ENCODE results near the gene FBXO41.
A peak's percentile ranks its signal among the peaks of the same experiment; 100 is the strongest.

DNA sequence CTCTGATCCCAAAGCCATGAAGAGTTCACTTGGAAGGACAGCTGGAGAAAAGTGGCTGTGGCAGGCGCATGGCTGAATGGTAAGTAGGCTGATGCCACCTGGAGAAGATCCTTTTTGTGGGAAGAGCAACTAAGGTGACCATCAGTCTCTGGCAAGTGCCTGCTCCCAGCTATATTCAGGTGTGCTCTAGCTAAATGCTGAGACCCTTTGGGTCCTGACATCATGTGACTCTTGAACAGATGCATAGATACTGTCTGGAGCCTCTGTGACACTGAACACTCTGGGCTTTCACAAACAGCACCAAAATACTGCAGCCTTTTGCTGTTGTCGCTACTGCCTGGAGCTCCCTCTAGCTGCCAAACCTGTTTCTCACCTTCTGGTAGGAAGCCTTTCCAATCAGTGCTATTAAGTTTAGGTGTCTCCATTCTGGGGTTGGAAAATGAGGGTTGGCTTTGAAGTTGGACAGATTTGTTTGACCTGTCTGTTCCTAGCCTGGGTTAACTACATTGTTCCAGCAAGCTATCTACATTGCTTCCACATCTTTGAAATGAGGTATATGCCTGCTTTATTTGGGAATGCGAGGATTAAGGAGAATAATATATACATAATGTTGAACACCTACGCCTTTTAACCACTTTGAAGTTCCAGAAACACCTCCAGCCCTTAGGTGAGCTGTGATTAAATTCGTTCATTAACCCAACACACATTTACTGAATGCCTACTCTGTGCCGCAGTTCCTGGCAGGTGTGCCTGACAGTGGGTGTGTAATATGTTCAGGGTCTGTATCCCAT, 6.0 kb upstream of the FBXO41 start:
- TF ChIP-seq, protein P1, sequence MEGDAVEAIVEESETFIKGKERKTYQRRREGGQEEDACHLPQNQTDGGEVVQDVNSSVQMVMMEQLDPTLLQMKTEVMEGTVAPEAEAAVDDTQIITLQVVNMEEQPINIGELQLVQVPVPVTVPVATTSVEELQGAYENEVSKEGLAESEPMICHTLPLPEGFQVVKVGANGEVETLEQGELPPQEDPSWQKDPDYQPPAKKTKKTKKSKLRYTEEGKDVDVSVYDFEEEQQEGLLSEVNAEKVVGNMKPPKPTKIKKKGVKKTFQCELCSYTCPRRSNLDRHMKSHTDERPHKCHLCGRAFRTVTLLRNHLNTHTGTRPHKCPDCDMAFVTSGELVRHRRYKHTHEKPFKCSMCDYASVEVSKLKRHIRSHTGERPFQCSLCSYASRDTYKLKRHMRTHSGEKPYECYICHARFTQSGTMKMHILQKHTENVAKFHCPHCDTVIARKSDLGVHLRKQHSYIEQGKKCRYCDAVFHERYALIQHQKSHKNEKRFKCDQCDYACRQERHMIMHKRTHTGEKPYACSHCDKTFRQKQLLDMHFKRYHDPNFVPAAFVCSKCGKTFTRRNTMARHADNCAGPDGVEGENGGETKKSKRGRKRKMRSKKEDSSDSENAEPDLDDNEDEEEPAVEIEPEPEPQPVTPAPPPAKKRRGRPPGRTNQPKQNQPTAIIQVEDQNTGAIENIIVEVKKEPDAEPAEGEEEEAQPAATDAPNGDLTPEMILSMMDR (IDR thresholded peaks at IDR 0.05) = peak; percentile 92
- TF ChIP-seq POLR2AphosphoS5 (IDR thresholded peaks at IDR 0.05; ENCODE audit: low read depth, low read length) = no peak
